ENCODE results near the gene COL5A2.

DNA sequence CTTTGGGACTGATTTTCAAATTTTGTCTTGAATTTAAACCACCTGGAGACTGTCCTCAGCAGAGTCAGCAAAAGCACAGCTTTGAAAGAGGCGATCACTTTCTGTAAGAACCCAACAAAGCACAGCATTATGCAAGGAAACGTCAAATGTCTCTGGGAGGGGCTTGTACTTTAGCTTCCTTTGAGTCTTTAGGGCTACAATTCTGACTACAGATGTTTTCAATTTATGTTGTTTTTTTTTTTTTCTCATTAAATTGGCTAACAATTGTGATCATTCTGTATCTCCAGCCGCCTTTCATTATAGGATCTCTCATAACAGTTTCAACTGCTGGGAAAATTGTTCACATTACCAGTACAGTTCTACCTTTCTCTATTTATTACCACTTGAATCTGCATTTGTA, 157.1 kb downstream of the COL5A2 start:
- TF ChIP-seq, protein P1, sequence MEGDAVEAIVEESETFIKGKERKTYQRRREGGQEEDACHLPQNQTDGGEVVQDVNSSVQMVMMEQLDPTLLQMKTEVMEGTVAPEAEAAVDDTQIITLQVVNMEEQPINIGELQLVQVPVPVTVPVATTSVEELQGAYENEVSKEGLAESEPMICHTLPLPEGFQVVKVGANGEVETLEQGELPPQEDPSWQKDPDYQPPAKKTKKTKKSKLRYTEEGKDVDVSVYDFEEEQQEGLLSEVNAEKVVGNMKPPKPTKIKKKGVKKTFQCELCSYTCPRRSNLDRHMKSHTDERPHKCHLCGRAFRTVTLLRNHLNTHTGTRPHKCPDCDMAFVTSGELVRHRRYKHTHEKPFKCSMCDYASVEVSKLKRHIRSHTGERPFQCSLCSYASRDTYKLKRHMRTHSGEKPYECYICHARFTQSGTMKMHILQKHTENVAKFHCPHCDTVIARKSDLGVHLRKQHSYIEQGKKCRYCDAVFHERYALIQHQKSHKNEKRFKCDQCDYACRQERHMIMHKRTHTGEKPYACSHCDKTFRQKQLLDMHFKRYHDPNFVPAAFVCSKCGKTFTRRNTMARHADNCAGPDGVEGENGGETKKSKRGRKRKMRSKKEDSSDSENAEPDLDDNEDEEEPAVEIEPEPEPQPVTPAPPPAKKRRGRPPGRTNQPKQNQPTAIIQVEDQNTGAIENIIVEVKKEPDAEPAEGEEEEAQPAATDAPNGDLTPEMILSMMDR (IDR thresholded peaks at IDR 0.05; ENCODE audit: insufficient read depth, low read length, poor library complexity, severe bottlenecking) = no peak
- no peak for TF ChIP-seq EZH2phosphoT487 (conservative IDR thresholded peaks at IDR 0.05; ENCODE audit: low read length)
